Measurements from ENCODE around the gene F2R. TPM values are rescaled to one million over a fixed set of nuclear protein-coding genes. Genes with fewer than 3 reads are reported as not detected.

Gene F2R
- total and polyA plus RNA-seq, 10 of the 15 experiments (the other 5 are each of a cell fraction or from before 2014, with no cell fraction given): 1.8 to 75.4 (median 8.0) TPM

- FAIRE-seq: peak; percentile 18
- RAD21 ChIA-PET (ENCODE audit: unreplicated experiment): interaction anchor here (1.0 to 12.3 kb wide), 10 partner anchors 10 to 755 kb away, joined by 3 to 254 read pairs (median 6); partner anchors contain the start of gene F2R
- no peak overlapping the region for H3K4me3 ChIP-seq
- no peaks in the 10 kb centered on the region for H4K20me1 ChIP-seq (ENCODE audit: control insufficient read depth, insufficient read depth)
- BruUV-seq (replicated peaks): no TSS peak
- H3K4me2 ChIP-seq (ENCODE audit: control insufficient read depth, insufficient read depth): peak overlapping the region; percentile 26; the same call in 1 of the 2 replicates
- 65% methylated on average over 6 of the region's 6 CpGs for WGBS (ENCODE audit: insufficient coverage, insufficient replicate concordance, low lambda C conversion rate, missing lambda C conversion rate)
- peaks cover 40% of the 10 kb centered on the region for H3K4me1 ChIP-seq (ENCODE audit: control insufficient read depth, insufficient read depth, low read length)
- POLR2A ChIA-PET: interaction anchor here (0.7 to 11.0 kb wide), 8 partner anchors 10 to 190 kb away, joined by 3 to 144 read pairs (median 4); no protein-coding TSS in a partner anchor
- SMC1A ChIA-PET (ENCODE audit: uncharacterized antibody, unreplicated experiment): interaction anchor here (0.7 to 8.0 kb wide), 20 partner anchors 10 to 207 kb away, joined by 3 to 206 read pairs (median 4); no protein-coding TSS in a partner anchor
- H3K9me3 ChIP-seq (replicated peaks; ENCODE audit: control insufficient read depth, insufficient read depth, low read length): no peaks in the 10 kb centered on the region
- no peak overlapping the region for H2AFZ ChIP-seq (ENCODE audit: control insufficient read depth, low read depth, low read length)
- H3K9ac ChIP-seq (ENCODE audit: control insufficient read depth, insufficient read depth, low read length): no peak overlapping the region
- peak; percentile 96 for DNase-seq (ENCODE audit: low read depth, low spot score)
- no peaks in the 10 kb centered on the region for H3K79me2 ChIP-seq (ENCODE audit: control insufficient read depth, insufficient read depth, low read length)
- intact Hi-C loops (cut with micrococcal nuclease; ENCODE audit: unreplicated experiment): loop anchor here (1.0 to 10.0 kb wide), 3 partner anchors 16 to 332 kb away; partner anchors contain the start of genes F2R and IQGAP2
- no peak overlapping the region for H3K27ac ChIP-seq (ENCODE audit: control insufficient read depth, insufficient read depth)
- H3K27me3 ChIP-seq (replicated peaks in 1 of 2; ENCODE audit: control insufficient read depth in 2 of 2, insufficient read depth in 2 of 2, low read length in 1 of 2): no peaks in the 10 kb centered on the region
- in situ Hi-C loops (cut with MboI): no loop called here
- CTCF ChIA-PET: interaction anchor here (0.9 to 12.4 kb wide), 11 partner anchors 8 to 333 kb away, joined by 3 to 153 read pairs (median 5); no protein-coding TSS in a partner anchor
- no peaks in the 10 kb centered on the region for H3K36me3 ChIP-seq (ENCODE audit: control insufficient read depth in 2 of 2, insufficient read depth in 2 of 2, low read length in 1 of 2)
- peak; percentile 42 for ATAC-seq
- peak; percentile 50; the same call in 1 of the 2 replicates for TF ChIP-seq NFYB (IDR thresholded peaks at IDR 0.05; ENCODE audit: insufficient read depth, low read depth, low read length)
- TF ChIP-seq NRF1 (conservative IDR thresholded peaks at IDR 0.05; ENCODE audit: low read depth, low read length): no peak
- peak; percentile 52; the same call in 1 of the 2 replicates for TF ChIP-seq EED (IDR thresholded peaks at IDR 0.05; ENCODE audit: low read depth)
- TF ChIP-seq POU2F2 (IDR thresholded peaks at IDR 0.05; ENCODE audit: borderline replicate concordance, low read depth, low read length): peak; percentile 93; the same call in 2 of the 3 replicates
- TF ChIP-seq NFYA (IDR thresholded peaks at IDR 0.05; ENCODE audit: borderline replicate concordance, low read depth, low read length): no peak
- TF ChIP-seq CBFB (IDR thresholded peaks at IDR 0.05; ENCODE audit: low read depth): peak; percentile 69; the same call in 1 of the 2 replicates
- no peak; the same call in 1 of the 2 replicates for TF ChIP-seq IRF5 (IDR thresholded peaks at IDR 0.05; ENCODE audit: borderline replicate concordance)
- TF ChIP-seq RAD51 (IDR thresholded peaks at IDR 0.05): peak; percentile 75
- 0 out of 2 replicates have a peak, but pooled peaks have one; percentile 35 for TF ChIP-seq CREB1 (IDR thresholded peaks at IDR 0.05; ENCODE audit: low read depth)
- TF ChIP-seq SMAD5 (IDR thresholded peaks at IDR 0.05; ENCODE audit: low read depth): no peak
- TF ChIP-seq RUNX3 (IDR thresholded peaks at IDR 0.05; ENCODE audit: low read length): peak; percentile 99
- TF ChIP-seq BMI1 (IDR thresholded peaks at IDR 0.05; ENCODE audit: borderline replicate concordance): peak; percentile 87
- peak; percentile 81 for TF ChIP-seq CHD2 (IDR thresholded peaks at IDR 0.05; ENCODE audit: borderline replicate concordance, low read depth, low read length)
- no peak for TF ChIP-seq SPI1 (IDR thresholded peaks at IDR 0.05; ENCODE audit: borderline replicate concordance, insufficient read depth, low read depth, low read length)
- TF ChIP-seq, protein P1, sequence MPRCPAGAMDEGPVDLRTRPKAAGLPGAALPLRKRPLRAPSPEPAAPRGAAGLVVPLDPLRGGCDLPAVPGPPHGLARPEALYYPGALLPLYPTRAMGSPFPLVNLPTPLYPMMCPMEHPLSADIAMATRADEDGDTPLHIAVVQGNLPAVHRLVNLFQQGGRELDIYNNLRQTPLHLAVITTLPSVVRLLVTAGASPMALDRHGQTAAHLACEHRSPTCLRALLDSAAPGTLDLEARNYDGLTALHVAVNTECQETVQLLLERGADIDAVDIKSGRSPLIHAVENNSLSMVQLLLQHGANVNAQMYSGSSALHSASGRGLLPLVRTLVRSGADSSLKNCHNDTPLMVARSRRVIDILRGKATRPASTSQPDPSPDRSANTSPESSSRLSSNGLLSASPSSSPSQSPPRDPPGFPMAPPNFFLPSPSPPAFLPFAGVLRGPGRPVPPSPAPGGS (IDR thresholded peaks at IDR 0.05; ENCODE audit: borderline replicate concordance, insufficient read depth, low read depth, low read length, poor library complexity, severe bottlenecking): peak; percentile 20
- no peak for TF ChIP-seq JUND (IDR thresholded peaks at IDR 0.05; ENCODE audit: low read depth, low read length)
- peak; percentile 91 for TF ChIP-seq ATF7 (IDR thresholded peaks at IDR 0.05; ENCODE audit: low read depth)
- TF ChIP-seq FOS (IDR thresholded peaks at IDR 0.05; ENCODE audit: borderline replicate concordance, extremely low read depth, insufficient read length): no peak
- TF ChIP-seq BHLHE40 (IDR thresholded peaks at IDR 0.05; ENCODE audit: borderline replicate concordance in 1 of 2, low read depth in 2 of 2, low read length in 1 of 2): peak; percentile 70 to 81; a peak in 3 of 4 replicates
These were observed 21.0 kb downstream of the F2R start for GRCh38 chr5:76736679-76737556.
